GM15510 (cell line): ENCODE data around the gene NAT14.
A peak's percentile ranks its signal among the peaks of the same experiment; 100 is the strongest.

Experiments used
- POLR2A ChIP-seq: IDR thresholded peaks from 3 replicates; pipeline ENCODE4 v1.6.1; 2011; ENCODE audit warnings: borderline replicate concordance; ENCODE audit not compliant: insufficient read length; ENCODE audit errors: extremely low read depth

Gene NAT14

DNA sequence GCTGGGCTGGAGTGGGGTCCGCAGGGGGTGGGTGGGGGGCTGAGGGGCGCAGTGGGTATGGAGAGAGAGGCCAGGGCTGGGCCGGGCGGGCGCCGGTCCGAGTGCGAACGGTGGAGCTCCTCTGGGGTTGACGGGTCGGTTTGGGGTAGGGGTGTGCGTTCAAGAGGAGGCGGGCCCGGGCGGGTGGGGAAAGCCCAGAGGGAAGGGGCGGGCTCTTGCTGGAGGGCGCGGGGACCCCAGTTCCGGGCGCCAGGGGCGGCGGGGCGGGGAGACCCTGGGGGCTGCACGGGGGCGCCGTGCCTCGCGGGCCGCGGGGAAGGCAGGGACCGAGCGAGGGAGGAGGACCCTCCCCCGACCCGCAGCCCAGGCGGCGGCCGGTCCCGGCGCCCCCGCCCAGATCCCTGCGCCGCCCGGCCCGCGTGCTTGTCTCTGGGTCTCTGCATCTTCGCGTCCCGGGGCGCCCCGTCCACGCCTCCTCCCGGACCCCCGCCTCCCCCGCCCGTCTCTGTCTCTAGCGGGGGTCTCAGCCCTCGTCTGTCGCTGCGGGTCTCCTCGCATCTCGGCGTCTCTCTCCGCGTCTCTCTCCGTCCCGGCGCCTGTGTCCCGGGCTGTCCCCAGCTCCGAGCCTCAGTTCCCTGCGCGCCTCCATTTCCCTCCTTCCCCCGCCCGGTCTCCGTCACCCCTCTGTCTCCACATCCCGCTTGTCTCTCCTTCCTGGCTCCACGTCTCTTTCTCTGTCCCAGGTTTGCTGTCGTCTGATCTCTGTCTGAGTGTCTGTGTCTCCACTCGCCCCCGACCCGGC, 33.6 kb upstream of the NAT14 start:
- no peak for TF ChIP-seq POLR2A

DNA sequence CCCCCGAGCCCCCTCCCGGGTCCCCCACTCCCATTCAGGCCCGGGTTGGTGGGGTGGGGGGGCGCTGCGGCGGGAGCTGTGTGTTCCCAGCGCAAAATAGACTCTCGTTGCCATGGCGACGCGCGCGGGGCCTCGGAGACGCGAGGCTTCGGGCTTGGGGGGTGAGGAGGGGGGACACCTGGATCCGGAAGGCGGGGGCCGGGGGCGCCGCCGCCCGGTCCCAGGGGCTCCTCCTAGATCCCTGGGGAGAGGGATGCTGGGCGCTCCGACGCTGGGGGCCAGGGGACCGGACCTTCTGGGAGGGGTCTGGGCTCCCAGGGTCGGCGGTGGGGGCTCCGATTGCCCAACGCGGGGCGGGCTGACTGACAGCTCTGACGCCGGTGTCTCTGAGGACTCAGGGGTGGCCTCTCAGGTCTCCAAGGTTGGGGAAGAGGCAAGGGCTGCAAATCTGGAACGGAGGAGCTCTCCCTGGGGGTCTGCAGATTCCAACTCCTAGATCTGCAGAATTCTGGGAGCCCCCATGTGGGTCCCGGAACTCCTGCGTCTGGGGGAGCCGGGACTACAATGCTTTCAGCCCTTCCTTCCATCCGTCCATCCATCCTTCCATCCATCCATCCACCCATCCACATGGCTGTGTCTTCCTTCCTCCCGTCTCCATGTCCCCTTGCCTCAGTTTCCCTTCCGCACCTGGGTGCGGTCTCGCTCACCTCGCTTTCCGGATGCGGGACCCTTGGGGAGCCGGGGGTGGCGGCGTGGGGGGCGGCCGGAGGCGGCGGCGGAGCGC, 32.8 kb upstream of the NAT14 start:
- no peak for TF ChIP-seq POLR2A

DNA sequence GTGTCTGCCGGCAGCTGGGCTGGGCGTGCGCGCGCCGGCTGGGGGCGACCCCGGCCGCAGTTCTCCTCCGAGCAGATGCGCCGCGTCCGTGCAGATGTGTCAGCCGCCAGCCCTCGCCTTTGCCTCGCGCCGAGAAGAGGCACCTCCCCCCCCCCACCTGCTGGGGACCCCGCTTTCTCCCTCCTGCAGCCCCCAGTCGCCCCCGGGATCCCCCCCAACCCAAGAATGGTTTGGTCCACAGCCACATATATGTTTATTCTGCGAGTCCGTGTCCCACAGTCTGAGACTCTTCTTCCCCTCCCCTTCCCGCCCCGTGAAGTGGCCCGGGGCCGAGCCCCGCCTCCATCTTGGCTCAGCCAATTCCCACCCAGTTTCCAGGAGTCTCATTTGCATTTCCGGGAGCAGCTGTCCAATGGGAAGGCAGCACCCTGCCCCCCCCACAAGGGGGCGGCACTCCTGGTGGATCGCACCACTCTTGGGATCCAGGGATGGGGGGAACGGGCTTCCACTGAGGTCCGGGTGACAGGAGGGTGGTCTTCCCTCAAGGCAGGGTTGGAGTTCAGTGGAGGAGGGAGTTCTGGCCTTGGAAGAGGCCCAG, 32.1 kb upstream of the NAT14 start:
- TF ChIP-seq POLR2A = no peak

GRCh38 chr19:55453511-55454260, 31.3 kb upstream of the NAT14 start:
- TF ChIP-seq POLR2A = no peak

GRCh38 chr19:55454787-55455243, 30.2 kb upstream of the NAT14 start:
- TF ChIP-seq POLR2A = no peak

DNA sequence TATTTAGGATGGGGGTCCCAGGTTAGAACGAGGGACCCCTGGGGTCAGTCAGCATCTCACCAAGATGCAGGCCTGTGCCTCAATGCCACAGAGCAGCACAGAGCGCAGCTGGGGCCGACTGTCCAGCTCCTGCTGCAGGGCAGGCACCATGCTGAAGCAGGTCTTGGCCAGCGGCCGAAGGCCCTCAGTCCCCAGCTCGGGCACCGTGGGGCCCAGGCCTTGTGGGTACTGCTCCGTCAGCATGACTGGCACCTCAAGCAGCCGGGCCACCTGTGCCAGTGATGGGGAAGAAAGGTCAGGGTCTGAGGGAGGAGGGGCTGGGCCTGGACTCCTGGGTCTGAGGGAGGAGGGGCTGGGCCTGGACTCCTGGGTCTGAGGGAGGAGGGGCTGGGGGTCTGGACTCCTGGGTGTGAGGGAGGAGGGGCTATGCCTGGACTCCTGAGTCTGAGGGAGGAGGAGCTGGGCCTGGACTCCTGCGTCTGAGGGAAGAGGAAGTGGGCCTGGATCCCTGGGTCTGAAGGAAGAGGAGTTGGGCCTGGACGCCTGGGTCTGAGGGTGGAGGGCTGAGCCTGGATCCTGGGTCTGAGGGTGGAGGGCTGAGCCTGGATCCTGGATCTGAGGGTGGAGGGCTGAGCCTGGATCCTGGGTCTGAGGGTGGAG, 29.3 kb upstream of the NAT14 start:
- TF ChIP-seq POLR2A = no peak

DNA sequence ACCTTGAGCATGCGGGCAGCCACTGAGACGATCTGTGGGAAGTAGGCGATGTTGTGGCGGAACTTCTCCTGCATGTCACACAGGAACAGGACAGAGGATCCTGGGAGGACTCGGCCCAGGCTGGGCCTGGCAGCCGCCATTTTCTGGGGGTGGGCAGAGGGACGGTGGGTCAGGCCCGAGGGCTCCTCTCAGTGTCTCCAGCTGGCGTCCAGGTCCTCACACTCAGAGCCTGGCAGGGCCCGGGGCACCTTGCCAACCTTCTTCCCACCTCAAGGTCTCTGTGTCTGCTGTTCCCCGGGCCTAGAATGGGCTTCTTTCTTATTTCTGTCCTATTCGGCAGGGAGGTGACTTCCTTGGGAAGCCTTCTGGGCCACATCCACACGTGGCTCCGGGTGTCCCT, 28.6 kb upstream of the NAT14 start:
- no peak for TF ChIP-seq POLR2A

DNA sequence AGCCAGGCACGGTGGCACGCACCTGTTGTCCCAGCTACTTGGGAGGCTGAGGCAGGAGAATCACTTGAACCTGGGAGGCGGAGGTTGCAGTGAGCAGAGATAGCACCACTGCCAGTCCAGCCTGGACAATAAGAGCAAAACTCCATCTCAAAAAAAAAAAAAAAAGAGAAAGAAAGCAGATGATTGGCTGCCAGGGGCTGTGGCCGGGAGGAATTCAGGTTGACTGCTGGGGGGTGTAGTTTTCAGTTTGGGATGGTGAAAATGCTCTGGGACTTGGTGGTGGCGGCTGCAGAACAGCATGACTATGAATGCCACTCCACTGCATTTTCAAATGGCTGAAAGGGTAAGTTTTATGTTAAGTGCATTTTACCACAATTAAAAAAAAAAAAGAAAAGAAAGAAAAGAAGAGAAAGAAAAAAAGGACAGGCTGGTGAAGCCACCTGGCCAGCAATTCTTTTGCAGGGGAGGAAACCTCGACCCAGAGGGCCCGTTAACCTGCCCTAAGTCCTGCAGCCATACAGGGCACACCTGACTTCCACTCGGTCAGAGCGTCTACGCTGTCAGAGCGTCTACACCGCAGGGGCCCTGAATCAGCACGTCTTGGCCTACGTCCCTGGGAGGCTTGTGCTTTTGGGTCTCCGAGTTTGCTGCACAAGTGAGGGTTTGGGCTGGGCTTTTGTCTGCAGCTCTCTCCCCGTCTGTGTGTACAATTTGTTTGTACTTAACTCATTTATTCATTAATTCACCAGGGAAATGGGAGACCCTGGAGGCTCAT, 27.1 kb upstream of the NAT14 start:
- TF ChIP-seq POLR2A = no peak

GRCh38 chr19:55459551-55459949, 25.4 kb upstream of the NAT14 start:
- no peak for TF ChIP-seq POLR2A

DNA sequence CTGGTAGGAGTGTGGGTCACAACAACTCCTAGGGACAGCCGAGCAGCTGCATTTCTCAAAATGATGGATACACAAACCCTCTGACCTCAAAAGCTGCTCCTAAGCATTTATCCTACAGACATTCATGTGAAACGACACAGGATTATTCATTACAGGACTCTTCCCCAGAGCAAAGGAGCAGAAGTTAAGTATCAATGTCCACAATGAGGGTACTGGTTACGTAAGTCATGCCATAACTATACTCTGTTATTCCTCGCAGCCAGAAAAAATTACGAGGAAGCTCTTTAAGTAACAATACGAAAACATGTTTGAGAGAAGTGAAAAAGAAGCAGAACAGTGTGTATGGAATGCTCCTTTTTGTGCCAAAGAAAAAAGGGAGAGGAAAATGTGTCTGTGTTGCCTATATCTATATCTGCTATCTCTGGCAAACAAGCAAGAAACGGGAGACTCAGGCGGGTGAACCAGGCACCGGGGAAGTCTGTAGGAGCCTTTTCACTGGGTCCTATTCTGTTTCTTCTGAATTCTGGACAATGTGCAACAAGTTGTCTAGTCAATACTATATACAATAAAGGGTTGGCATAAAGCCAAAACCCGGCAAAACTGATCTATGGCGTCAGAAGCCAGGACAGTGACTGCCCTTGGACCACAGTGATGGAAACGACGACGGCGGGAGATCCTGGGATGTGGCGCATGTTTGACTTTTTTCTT, 24.9 kb upstream of the NAT14 start:
- no peak for TF ChIP-seq POLR2A

DNA sequence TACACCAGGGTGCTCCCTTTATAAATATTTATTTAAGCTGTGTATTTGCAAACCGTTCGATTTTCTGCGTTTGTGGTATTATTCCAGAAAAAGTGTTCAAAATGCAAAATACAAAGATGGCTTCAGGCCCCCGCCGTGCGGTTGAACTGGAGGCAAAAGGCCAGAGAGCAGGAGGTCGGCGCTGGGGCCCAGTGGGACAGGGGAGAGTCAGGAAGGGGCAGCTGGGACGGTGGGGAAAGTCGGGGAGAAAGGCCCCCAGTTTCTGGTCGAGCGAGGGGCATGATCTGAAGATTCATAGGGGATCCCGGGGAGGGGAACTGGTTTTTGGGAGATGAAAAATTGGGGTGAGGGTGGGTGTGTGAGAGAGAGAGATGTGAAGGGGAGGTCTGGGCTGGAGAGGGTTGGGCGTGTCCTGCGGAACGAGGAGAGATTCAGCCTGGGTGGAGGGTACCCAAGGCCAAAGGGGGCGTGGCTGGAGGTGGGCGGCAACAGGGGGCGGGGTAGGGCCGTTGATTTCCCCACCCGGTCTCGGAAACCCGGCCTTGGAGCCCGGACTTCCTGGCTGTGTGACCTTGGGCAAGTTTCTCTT, 24.2 kb upstream of the NAT14 start:
- TF ChIP-seq POLR2A = no peak

DNA sequence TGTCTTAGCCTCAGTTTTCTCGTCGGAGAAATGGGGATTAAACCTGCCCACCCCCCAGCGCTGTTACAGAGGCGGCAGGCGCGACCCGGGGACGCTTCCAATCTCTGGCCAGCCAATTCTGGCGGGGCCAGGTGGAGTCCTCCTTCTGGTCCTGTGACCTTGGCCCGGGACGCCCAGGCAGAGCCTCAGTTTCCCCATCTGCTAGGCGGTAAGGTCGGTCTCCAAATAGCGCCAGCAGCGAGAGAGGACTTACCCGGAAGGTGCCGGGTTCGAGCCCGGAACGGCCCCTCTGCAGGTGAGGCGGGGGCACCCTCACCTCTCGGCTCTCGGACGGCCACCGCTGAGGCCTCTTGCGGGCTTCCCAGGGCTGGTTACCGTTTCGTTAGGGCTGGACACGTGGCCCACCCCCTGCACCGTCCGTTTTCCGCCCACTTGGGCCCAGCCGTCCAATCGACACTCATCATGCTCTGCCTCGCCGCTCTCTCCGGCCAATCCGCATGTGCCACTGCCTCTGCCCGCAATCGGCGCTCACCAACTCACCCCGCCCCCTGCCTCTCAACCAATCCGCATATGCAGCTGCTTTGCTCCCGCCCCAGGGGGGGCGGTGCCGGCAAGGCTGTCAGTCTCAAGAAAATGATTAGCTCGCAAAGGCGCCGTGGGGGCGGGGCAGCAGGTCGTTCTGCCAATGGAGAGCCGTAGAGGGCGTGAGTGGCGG, 23.6 kb upstream of the NAT14 start, which contains the start of gene ISOC2:
Gene ISOC2, minus strand, starts transcription at position 384 of the 715 bp plus-strand sequence. CDS start 5,156 bp downstream, outside the sequence.
- peak; percentile 62 for TF ChIP-seq POLR2A
